Activated CD4-positive, alpha-beta T cell treated with anti-CD3 and anti-CD28 coated beads, Interleukin-2, amount 50 U/mL, for 48 hours (primary cell): ENCODE data around the gene ATE1.
"Not testable (repeated sequence)": the region's sequence is repeated elsewhere in the genome, so short reads cannot be mapped to it uniquely, and the experiment has no call there.

Experiments
- DNase-seq, 2 experiments: peaks; one replicate each; pipeline ENCODE4 v3.0.0-alpha.2; 2020

Gene ATE1

DNA sequence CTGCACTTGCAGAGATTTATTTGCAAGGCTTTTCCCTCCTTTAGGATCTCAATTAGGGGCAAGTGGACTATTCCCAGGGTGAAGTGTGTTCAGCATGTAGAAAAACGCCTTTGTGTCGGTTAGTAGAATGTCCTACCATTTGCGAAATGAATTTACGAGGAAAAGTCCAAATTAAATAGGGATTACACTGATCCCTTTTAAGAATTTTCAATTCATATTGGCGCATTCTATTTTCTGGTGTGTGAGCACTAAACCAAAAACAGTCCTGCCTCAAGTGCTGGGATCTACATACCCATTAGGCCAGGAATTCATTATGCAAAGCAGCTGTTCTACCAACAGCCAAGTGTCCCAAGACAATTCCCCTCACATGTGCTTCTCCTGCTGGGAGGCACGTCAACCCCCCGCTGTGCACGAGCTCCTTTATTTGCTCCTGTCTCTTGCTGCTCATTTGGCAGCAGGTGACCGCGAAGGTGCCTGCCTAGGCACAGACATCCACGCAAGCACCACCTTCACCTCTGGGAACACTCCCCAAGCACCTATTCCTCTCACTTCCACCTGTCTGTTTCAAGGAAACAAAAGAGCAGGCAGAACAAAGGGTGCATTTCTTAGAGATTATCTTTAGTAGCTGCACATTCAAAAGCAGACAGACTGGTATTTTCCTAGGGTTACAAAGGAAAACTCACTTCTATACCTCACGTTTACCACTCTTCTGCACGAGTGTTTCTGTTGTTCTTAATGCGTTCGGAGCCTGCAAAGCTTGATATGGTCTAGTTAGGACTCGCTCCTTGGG, 195.0 kb downstream of the ATE1 start:
- no peak for DNase-seq

- DNase-seq: no peak
Measured at GRCh38 chr10:121732172-121732571, 195.7 kb downstream of the ATE1 start.

- DNase-seq: no peak
Measured at GRCh38 chr10:121724282-121724681, 203.5 kb downstream of the ATE1 start.

DNA sequence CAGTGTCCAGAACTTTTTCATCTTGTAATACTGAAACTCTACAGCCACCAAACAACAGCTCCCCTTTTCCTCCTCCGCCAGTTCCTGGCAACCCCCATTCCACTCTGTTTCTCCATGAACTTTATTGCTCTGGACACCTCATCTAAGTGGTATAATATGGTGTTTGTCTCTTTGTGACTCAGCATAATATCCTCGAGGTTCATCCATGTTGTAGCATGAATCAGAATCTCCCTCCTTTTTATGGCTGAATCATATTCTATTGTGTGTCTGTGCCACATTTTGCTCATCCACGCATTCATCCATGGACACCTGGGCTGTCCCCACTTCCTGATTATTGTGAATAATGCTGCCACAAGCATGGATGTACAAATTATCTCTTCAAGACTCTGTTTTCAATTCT, 205.2 kb downstream of the ATE1 start:
- DNase-seq: no peak

DNA sequence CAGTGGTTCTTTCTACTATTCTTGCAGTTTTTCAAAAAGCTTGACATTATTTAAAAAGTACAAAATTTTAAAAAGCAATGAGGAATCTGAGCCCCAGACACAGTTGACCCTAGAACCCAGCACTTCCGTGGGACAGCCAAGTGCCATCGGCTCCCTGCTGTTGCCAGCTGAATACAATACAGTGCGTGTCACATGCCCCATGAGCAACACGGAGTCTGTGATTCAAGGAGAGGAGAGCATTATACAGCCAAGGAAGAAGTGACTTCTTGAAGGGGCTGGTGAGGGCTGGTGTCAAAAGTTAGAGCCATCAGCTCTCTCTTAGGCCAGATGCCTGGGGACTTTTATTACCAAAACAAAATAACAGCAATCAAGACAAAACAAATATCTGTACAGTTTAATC, 206.6 kb downstream of the ATE1 start:
- no peak for DNase-seq

GRCh38 chr10:121715969-121716368, 211.9 kb downstream of the ATE1 start:
- DNase-seq: no peak

GRCh38 chr10:121715076-121715475, 212.8 kb downstream of the ATE1 start:
- no peak for DNase-seq

- DNase-seq: no peak
Measured at GRCh38 chr10:121713486-121713885, 214.3 kb downstream of the ATE1 start.

- no peak for DNase-seq
Measured at GRCh38 chr10:121710971-121711370, 216.9 kb downstream of the ATE1 start.

GRCh38 chr10:121710207-121710606, 217.6 kb downstream of the ATE1 start:
- DNase-seq: no peak

GRCh38 chr10:121709675-121710073, 218.2 kb downstream of the ATE1 start:
- DNase-seq: no peak

DNA sequence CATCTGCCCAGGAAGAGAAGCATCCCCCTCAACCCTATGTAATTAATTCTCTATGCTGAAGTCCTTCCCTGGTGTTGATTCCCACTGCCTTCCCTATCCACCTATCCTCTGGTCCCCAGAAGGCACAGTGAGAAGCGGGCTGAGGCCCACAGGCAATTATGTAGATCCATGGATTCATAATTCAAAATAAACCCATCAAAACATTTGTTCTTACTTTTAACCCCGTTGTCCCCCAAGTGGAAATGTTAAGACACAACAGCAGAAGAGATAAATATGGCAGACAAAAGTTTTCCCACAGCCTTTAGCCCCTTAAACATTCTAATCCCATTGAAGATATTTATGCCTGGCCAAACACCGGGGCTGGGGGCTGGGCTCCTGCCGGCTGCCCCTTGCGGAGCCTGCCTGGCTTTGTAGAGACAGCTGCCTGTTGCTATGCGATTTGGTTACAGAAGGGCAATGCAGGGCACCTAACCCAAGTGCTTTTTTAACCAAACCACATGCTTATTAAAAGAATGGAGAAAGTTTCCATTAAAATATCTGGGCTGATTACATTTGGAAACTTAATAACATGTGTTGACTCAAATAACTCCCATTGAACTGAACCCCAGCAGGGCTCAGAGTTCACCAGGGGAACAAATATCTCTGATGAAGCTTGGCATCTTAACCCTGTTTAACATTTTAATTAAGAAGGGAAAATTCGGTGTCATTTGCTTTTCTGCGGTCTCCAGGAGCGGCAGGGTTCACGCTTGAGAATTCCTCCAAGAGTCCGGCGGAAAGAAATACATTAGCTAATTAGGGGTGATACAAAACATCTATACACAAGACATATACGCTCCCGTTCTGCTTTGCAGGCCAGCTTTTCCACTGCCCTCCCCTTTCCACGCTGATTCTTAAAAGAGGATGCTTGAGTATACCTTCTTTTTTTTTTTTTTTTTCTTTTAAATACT, 218.8 kb downstream of the ATE1 start:
- DNase-seq: no peak

DNA sequence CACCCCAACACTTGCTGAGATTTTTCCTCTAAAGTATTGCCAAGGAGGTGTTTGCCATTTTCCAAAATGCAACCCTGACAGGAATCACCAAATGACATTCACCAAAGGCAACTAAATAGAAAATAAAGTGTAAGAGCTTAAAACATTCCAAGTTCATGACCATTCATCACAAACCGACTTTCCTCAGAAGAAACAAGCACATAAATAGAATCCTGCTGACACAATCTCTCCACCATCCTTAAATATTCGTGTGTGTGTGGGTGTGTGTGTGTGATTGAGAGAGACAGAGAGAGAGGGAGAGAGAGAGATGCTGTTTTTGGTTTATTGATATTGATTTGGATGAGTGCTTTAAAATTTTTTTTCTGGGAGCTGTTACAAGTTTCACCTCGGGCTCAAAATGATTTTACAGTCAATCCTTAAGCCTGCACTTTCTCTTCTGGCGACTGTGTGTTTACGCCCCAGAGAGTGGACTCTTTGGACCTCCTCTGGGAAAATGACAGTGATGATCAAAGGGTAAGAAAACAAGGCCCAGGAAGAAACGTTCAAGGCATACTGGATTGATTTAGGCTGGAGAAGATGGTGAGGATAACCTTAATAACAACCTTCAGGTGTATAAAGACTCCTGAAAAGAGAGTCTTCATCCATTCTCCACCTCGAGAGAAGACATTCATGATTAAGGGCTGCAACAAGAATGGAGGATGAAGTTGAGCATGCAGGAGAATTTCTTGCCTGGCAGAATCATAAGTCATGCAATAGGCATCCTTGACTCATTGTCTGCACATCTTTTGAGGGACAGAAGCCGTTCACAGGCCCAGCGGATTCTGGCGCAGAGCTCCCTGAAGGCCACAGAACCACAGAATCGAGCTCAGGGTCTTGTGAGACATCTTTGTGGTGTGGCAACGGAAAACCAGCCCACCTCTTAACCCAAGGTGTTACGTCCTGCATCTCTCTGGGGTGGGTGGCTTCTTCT, 225.2 kb downstream of the ATE1 start:
- no peak for DNase-seq

GRCh38 chr10:121700416-121700815, 227.4 kb downstream of the ATE1 start:
- no peak for DNase-seq

GRCh38 chr10:121699703-121700102, 228.1 kb downstream of the ATE1 start:
- DNase-seq: not testable (repeated sequence)

GRCh38 chr10:121698902-121699301, 228.9 kb downstream of the ATE1 start:
- no peak for DNase-seq

DNA sequence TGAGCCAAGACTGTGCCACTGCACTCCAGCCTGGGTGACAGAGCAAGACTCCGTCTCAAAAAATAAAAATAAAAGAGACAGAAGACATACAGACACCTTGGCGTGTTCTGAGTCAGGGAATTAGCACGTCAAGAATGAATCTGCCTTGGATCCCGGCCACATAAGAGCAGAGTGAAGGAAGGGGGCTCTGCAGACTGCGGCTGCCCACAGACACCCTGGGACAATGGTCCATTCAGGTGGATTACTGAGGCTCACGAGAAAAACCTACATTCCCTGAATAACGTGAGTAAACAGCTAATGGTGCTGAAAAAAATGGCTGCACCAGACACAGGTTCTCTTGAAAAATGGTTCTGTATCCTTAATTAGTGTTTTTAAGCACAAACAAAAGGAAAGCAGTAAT, 229.5 kb downstream of the ATE1 start:
- DNase-seq: no peak

- peak; percentile 44 to 56 for DNase-seq
Measured at GRCh38 chr10:121696854-121697253, 231.0 kb downstream of the ATE1 start.

DNA sequence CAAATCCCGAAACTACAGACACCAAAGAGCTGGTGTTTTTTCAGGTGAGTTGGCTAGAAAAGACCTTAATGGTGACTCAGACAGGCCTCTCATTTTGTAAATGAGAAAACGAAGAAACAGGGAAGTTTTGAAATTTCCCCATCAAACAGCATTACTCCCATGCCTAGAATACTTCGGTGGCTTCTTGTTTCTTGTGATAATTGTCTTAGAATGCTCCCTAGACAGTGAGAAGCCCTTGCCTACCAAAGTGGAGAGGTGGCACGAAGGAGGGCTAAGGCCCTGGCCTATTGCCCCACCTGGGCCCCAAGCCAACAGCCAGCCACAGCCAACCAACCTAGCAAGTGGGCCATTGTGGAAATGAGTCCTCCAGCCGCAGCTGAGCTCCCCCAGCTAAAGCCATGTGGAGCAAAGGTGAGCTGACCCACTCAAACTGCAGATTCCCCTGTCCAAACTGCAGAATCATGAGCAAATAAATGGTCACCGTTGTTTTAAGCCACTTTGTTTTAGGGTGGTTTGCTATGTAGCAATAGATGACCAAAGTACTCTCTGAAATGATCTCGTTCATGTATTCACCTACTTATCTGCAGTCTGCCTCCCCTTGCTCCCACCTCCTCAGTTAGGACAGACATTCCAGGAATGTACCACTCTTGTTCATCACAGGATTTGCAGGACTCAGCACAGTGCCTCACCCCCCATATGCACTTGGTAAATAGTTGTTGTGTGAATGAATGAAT, 231.9 kb downstream of the ATE1 start:
- no peak for DNase-seq

GRCh38 chr10:121694966-121695643, 232.7 kb downstream of the ATE1 start:
- no peak for DNase-seq

- DNase-seq: no peak
Measured at GRCh38 chr10:121694327-121694965, 233.4 kb downstream of the ATE1 start.
